Vagina (tissue), 2 donors: ENCODE results near the gene DENND2A.

Experiments
- POLR2A ChIP-seq, 2 donors: fragments of 450-650 bp; IDR thresholded peaks; one replicate each; pipeline ENCODE4 v1.6.1; 2017; ENCODE audit warnings: antibody characterized with exemption in 2 of 2, mild to moderate bottlenecking in 2 of 2, moderate library complexity in 2 of 2
- POLR2AphosphoS5 ChIP-seq, 2 donors: sonication (generic); formaldehyde crosslinking; IDR thresholded peaks; one replicate each; pipeline ENCODE4 v1.9.0; 2017; ENCODE audit warnings: antibody characterized with exemption in 2 of 2, mild to moderate bottlenecking in 2 of 2, low read depth in 1 of 2; ENCODE audit not compliant: insufficient read depth in 1 of 2
- TF ChIP-seq, protein P1 (sequence below), 3 experiments: fragments of 450-650 bp in 2 of 3; fragments of 200-600 bp in 1 of 3; sonication (generic) in 1 of 3; IDR thresholded peaks; one replicate each; pipeline ENCODE4 v1.5.1; 2017 to 2019; ENCODE audit warnings: antibody characterized with exemption in 3 of 3, mild to moderate bottlenecking in 2 of 3, moderate library complexity in 2 of 3

DNA sequence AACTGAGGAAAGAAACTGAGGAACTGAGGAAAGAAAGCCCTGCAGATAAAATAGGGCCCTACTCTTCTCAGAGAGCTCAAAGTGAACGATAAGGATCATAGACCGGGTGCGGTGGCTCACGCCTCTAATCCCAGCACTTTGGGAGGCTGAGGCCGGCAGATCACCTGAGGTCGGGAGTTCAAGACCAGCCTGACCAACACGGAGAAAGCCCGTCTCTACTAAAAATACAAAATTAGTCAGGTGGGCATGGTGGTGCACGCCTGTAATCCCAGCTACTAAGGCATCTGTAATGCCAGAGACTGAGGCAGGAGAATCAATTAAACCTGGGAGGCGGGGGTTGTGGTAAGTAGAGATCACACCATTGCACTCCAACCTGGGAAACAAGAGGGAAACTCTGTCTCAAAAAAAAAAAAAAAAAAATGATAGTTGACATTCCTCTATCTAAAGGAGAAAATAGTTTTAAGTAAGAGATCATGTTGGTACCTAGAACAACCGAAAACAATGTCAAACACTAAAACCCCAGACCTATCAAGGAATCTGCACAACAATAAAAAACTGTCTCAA, 163.8 kb downstream of the DENND2A start:
- TF ChIP-seq POLR2A (IDR thresholded peaks at IDR 0.05), result no peak
- TF ChIP-seq, protein P1, sequence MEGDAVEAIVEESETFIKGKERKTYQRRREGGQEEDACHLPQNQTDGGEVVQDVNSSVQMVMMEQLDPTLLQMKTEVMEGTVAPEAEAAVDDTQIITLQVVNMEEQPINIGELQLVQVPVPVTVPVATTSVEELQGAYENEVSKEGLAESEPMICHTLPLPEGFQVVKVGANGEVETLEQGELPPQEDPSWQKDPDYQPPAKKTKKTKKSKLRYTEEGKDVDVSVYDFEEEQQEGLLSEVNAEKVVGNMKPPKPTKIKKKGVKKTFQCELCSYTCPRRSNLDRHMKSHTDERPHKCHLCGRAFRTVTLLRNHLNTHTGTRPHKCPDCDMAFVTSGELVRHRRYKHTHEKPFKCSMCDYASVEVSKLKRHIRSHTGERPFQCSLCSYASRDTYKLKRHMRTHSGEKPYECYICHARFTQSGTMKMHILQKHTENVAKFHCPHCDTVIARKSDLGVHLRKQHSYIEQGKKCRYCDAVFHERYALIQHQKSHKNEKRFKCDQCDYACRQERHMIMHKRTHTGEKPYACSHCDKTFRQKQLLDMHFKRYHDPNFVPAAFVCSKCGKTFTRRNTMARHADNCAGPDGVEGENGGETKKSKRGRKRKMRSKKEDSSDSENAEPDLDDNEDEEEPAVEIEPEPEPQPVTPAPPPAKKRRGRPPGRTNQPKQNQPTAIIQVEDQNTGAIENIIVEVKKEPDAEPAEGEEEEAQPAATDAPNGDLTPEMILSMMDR (IDR thresholded peaks at IDR 0.05), result no peak
- TF ChIP-seq POLR2AphosphoS5 (IDR thresholded peaks at IDR 0.05; ENCODE audit: insufficient read depth in 1 of 2, low read depth in 1 of 2), result no peak
